Esophagus muscularis mucosa (tissue), 3 donors: ENCODE results near the gene RABEP1.

ENCODE experiments used
- POLR2A ChIP-seq: fragments of 450-650 bp; IDR thresholded peaks from one replicate; pipeline ENCODE4 v1.6.1; 2017; ENCODE audit warnings: antibody characterized with exemption, moderate library complexity, mild to moderate bottlenecking, low read depth
- TF ChIP-seq, protein P1 (sequence below), 3 experiments: fragments of 200-600 bp in 2 of 3; fragments of 450-650 bp in 1 of 3; sonication (generic) in 2 of 3; IDR thresholded peaks; one replicate each; pipeline ENCODE4 v1.5.1; 2017 to 2019; ENCODE audit warnings: antibody characterized with exemption in 3 of 3, mild to moderate bottlenecking in 2 of 3, moderate library complexity in 1 of 3

DNA sequence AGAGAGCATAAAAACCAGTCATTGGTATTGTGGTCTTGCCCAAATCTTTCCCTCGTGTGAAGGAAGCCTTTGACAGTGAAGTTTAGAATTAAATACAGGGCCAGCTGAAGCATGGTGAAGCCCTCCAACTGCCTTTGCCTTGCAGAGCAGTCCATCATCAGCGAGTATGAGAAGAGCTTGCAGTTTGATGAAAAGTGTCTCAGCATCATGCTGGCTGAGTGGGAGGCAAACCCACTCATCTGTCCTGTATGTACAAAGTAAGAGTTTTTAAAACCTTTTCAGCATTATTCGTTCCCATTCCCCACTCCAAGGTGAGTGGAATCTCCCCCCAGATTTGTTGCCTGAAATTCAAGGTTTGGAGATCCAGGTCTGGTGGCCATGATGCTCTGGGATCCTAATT is 143.7 kb downstream of the RABEP1 start:
- TF ChIP-seq, protein P1, sequence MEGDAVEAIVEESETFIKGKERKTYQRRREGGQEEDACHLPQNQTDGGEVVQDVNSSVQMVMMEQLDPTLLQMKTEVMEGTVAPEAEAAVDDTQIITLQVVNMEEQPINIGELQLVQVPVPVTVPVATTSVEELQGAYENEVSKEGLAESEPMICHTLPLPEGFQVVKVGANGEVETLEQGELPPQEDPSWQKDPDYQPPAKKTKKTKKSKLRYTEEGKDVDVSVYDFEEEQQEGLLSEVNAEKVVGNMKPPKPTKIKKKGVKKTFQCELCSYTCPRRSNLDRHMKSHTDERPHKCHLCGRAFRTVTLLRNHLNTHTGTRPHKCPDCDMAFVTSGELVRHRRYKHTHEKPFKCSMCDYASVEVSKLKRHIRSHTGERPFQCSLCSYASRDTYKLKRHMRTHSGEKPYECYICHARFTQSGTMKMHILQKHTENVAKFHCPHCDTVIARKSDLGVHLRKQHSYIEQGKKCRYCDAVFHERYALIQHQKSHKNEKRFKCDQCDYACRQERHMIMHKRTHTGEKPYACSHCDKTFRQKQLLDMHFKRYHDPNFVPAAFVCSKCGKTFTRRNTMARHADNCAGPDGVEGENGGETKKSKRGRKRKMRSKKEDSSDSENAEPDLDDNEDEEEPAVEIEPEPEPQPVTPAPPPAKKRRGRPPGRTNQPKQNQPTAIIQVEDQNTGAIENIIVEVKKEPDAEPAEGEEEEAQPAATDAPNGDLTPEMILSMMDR (IDR thresholded peaks at IDR 0.05): no peak
- no peak for TF ChIP-seq POLR2A
